ENCODE results near the gene VAPB.

- TF ChIP-seq POLR2AphosphoS5 (IDR thresholded peaks at IDR 0.05; ENCODE audit: borderline replicate concordance, low read depth, low read length) = no peak
- TF ChIP-seq EZH2 (IDR thresholded peaks at IDR 0.05) = no peak
- TF ChIP-seq FOXP2 (optimal IDR thresholded peaks at IDR 0.05; ENCODE audit: control extremely low read depth, extremely low read length, insufficient read depth) = no peak
Measured at GRCh38 chr20:58382096-58382495, 6.9 kb upstream of the VAPB start.

Measured in SK-N-MC (cell line).